GM12878 (cell line): ENCODE measurements around the gene CRMP1. TPM values are rescaled to one million over a fixed set of nuclear protein-coding genes. Genes with fewer than 3 reads are reported as not detected.

Source experiments
- ATAC-seq: fragments of 200-7000 bp; cut with Tn5 transposase; 3 replicates; pipeline ENCODE4 v1.9.1; 2020; ENCODE audit warnings: mild to moderate bottlenecking, moderate library complexity
- BruUV-seq: library from RNA; stranded (reverse); fragments of 400-500 nt; replicated peaks from 2 replicates; lab custom pipeline; 2021; lab: Mats Ljungman, UMichigan
- CTCF ChIA-PET: fragments of 300-600 bp; sonication (Branson Sonifier 250); formaldehyde crosslinking; extraction: SDS; loops from one replicate; lab custom pipeline; 2021; ENCODE audit warnings: inconsistent platforms; lab: Yijun Ruan, JAX
- POLR2A ChIA-PET: fragments of 350-600 bp; formaldehyde crosslinking; extraction: SDS; loops from one replicate; lab custom pipeline; 2021; ENCODE audit warnings: inconsistent platforms; lab: Charles Lee
- RAD21 ChIA-PET: fragments of 300-600 bp; sonication (Branson Sonifier 250); formaldehyde crosslinking; loops from one replicate; lab custom pipeline; 2023; ENCODE audit warnings: antibody characterized with exemption; ENCODE audit not compliant: unreplicated experiment; lab: Charles Lee
- SMC1A ChIA-PET: fragments of 300-600 bp; sonication (Branson Sonifier 250); formaldehyde crosslinking; loops from one replicate; lab custom pipeline; 2023; ENCODE audit not compliant: unreplicated experiment, uncharacterized antibody; lab: Charles Lee
- DNase-seq: peaks from one replicate; pipeline ENCODE4 v3.0.0-alpha.2; 2011; ENCODE audit warnings: low read depth, low spot score
- FAIRE-seq: peaks from 3 replicates; lab custom pipeline; 2011; peaks lifted over from hg19 to GRCh38; lab: Jason Lieb, UNC
- H2AFZ ChIP-seq: 2 replicates; pipeline ENCODE4 v1.6.0; 2011; ENCODE audit warnings: low read depth, low read length, control low read depth; ENCODE audit not compliant: control insufficient read depth
- H3K27ac ChIP-seq: 2 replicates; pipeline ENCODE4 v1.5.1; 2011; ENCODE audit warnings: control low read depth; ENCODE audit not compliant: control insufficient read depth, insufficient read depth
- H3K27me3 ChIP-seq, 2 experiments: replicated peaks in 1 of 2; 2 replicates each; pipeline versions ENCODE4 v1.6.0 to v1.6.1; 2011; ENCODE audit warnings: low read length in 1 of 2; ENCODE audit not compliant: control insufficient read depth in 2 of 2, insufficient read depth in 2 of 2
- H3K36me3 ChIP-seq, 2 experiments: 2 replicates each; pipeline ENCODE4 v1.5.1; 2011; ENCODE audit warnings: low read length in 1 of 2; ENCODE audit not compliant: control insufficient read depth in 2 of 2, insufficient read depth in 2 of 2
- H3K4me1 ChIP-seq: 2 replicates; pipeline ENCODE4 v1.6.1; 2011; ENCODE audit warnings: mild to moderate bottlenecking, low read length, moderate library complexity, mixed read lengths; ENCODE audit not compliant: control insufficient read depth, insufficient read depth
- H3K4me2 ChIP-seq: 2 replicates; pipeline ENCODE4 v1.6.0; 2011; ENCODE audit warnings: control low read depth; ENCODE audit not compliant: control insufficient read depth, insufficient read depth
- H3K4me3 ChIP-seq: fragments of 200-600 bp; sonication (generic); 2 replicates; pipeline ENCODE4 v1.5.1; 2016
- H3K79me2 ChIP-seq: 2 replicates; pipeline ENCODE4 v1.6.0; 2011; ENCODE audit warnings: low read length; ENCODE audit not compliant: control insufficient read depth, insufficient read depth
- H3K9ac ChIP-seq: 2 replicates; pipeline ENCODE4 v1.8.0; 2011; ENCODE audit warnings: low read length, control low read depth, mixed read lengths; ENCODE audit not compliant: control insufficient read depth, insufficient read depth
- H3K9me3 ChIP-seq: replicated peaks from 3 replicates; pipeline ENCODE4 v1.5.1; 2011; ENCODE audit warnings: mild to moderate bottlenecking, low read length; ENCODE audit not compliant: control insufficient read depth, insufficient read depth
- H4K20me1 ChIP-seq: 2 replicates; pipeline ENCODE4 v1.6.0; 2011; ENCODE audit not compliant: control insufficient read depth, insufficient read depth
- ATF3 ChIP-seq: IDR thresholded peaks from 2 replicates; pipeline ENCODE4 v1.6.1; 2011; ENCODE audit warnings: low read depth, mild to moderate bottlenecking, low read length, moderate library complexity, borderline replicate concordance; ENCODE audit errors: extremely low read depth
- JUNB ChIP-seq: IDR thresholded peaks from 2 replicates; pipeline ENCODE4 v1.6.1; 2016; ENCODE audit warnings: antibody characterized with exemption, mild to moderate bottlenecking
- MEF2B ChIP-seq: fragments of 450-650 bp; IDR thresholded peaks from 2 replicates; pipeline ENCODE4 v1.6.1; 2018; ENCODE audit warnings: mild to moderate bottlenecking, moderate library complexity; ENCODE audit not compliant: partially characterized antibody, poor library complexity, severe bottlenecking
- MLLT1 ChIP-seq: fragments of 450-650 bp; IDR thresholded peaks from 2 replicates; pipeline ENCODE4 v1.6.1; 2016; ENCODE audit warnings: mild to moderate bottlenecking
- SP1 ChIP-seq: IDR thresholded peaks from one replicate; pipeline ENCODE4 v1.6.1; 2011; ENCODE audit warnings: low read depth, low read length
- ZNF207 ChIP-seq: fragments of 450-650 bp; IDR thresholded peaks from 2 replicates; pipeline ENCODE4 v1.6.1; 2014; ENCODE audit warnings: antibody characterized with exemption, mild to moderate bottlenecking, borderline replicate concordance
- ZZZ3 ChIP-seq: IDR thresholded peaks from 2 replicates; pipeline ENCODE4 v1.6.1; 2011; ENCODE audit warnings: low read depth; ENCODE audit not compliant: control insufficient read depth, insufficient read length
- whole genome bisulfite sequencing: methylation state at CpG from one replicate; pipeline ENCODE4 v1.1.6; 2016; ENCODE audit warnings: low lambda C conversion rate; ENCODE audit not compliant: insufficient replicate concordance, insufficient coverage; ENCODE audit errors: missing lambda C conversion rate; 5-methylcytosine and 5-hydroxymethylcytosine counted together
- in situ Hi-C: fragments of 300-500 bp; cut with MboI; formaldehyde crosslinking; loops from 9 replicates; pipeline ENCODE4 v1.14.3; 2018; ENCODE audit warnings: mixed read lengths
- intact Hi-C: fragments of 100-400 bp; cut with micrococcal nuclease; formaldehyde crosslinking; loops from one replicate; pipeline ENCODE4 v1.14.2; 2022; ENCODE audit not compliant: unreplicated experiment
- polyA plus RNA-seq, 11 experiments: library from polyadenylated mRNA; depleted of rRNA in 4 of 11; unstranded in 6 of 11; stranded (reverse) in 5 of 11; fragments of >200 nt; fragmentation: Nextera tagmentation in 4 of 11; fragmentation: Illumina TruSeq in 1 of 11; extraction: Ambion mirVana in 4 of 11; extraction: Trizol in 1 of 11; gene quantifications; 1 replicate in 1 of 11; 2 replicates in 10 of 11; pipeline versions ENCODE4 v1.2.1 to v1.2.3, GENCODE V29; 2011 to 2016; ENCODE audit warnings: inconsistent platforms in 2 of 11, missing spikeins in 2 of 11, low read depth in 1 of 11
- total RNA-seq, 4 experiments: library from RNA; depleted of rRNA in 3 of 4; stranded (reverse); fragments of >200 nt in 3 of 4; fragmentation: Illumina TruSeq in 1 of 4; extraction: Trizol in 1 of 4; gene quantifications; 2 replicates each; pipeline versions ENCODE4 v1.2.1 to v1.2.3, GENCODE V29; 2013 to 2021

CRMP1 gene
- total and polyA plus RNA-seq, 10 of the 15 experiments (the other 5 are each of a cell fraction or from before 2014, with no cell fraction given): 0.03 to 1.4 (median 0.12) TPM; not detected in 2

GRCh38 chr4:5863461-5864113 is 29.3 kb downstream of the CRMP1 start:
- H3K4me2 ChIP-seq: no peak overlapping the region
- no peaks in the 10 kb centered on the region for H3K9me3 ChIP-seq
- DNase-seq (no peak), FAIRE-seq (no peak), ATAC-seq (no peak)
- in situ Hi-C loops (no loop called here), intact Hi-C loops (no loop called here)
- H3K4me3 ChIP-seq: no peak overlapping the region
- no peak overlapping the region for H2AFZ ChIP-seq
- H3K36me3 ChIP-seq: no peaks in the 10 kb centered on the region
- WGBS: 17% methylated on average over 15 of the region's 15 CpGs
- no peaks in the 10 kb centered on the region for H3K79me2 ChIP-seq
- H3K27ac ChIP-seq: no peak overlapping the region
- H3K9ac ChIP-seq: no peak overlapping the region
- SMC1A ChIA-PET: interaction anchor here (0.6 kb wide), 1 partner anchor 293 kb away, joined by 3 read pairs; no protein-coding TSS in a partner anchor
- H4K20me1 ChIP-seq: no peaks in the 10 kb centered on the region
- H3K4me1 ChIP-seq: no peaks in the 10 kb centered on the region
- CTCF ChIA-PET: no interaction called here
- RAD21 ChIA-PET: no interaction called here
- POLR2A ChIA-PET: no interaction called here
- TF ChIP-seq MEF2B (no peak), ZZZ3 (no peak), ATF3 (no peak), SP1 (no peak), MLLT1 (no peak), ZNF207 (no peak), JUNB (peak; percentile 47)
- no peaks in the 10 kb centered on the region; a peak in 1 of 4 replicates for H3K27me3 ChIP-seq
- BruUV-seq: no TSS peak
